Heart left ventricle (tissue), 16 donors: ENCODE results near the gene SLC5A10. TPM values are rescaled to one million over a fixed set of nuclear protein-coding genes. Genes with fewer than 3 reads are reported as not detected.

Experiments
- ATAC-seq, 4 donors: fragments of 200-7000 bp; cut with Tn5 transposase; one replicate each; pipeline ENCODE4 v1.9.1; 2020 to 2022; ENCODE audit warnings: moderate library complexity in 4 of 4, mild to moderate bottlenecking in 3 of 4, moderate number of reproducible peaks in 1 of 4
- DNase-seq, 5 donors: peaks; one replicate each; pipeline ENCODE4 v3.0.0-alpha.2; 2020
- H3K27ac ChIP-seq, 12 donors: fragments of 200-600 bp; sonication (generic) in 4 of 12; one replicate each; pipeline versions ENCODE4 v1.5.0 to v1.8.0; 2016 to 2022; ENCODE audit warnings: mild to moderate bottlenecking in 2 of 12
- H3K27me3 ChIP-seq, 9 donors: fragments of 200-600 bp; sonication (generic) in 2 of 9; one replicate each; pipeline versions ENCODE4 v1.5.1 to v1.8.0; 2016 to 2022; ENCODE audit warnings: mild to moderate bottlenecking in 3 of 9
- H3K36me3 ChIP-seq, 9 donors: fragments of 200-600 bp; sonication (generic) in 2 of 9; one replicate each; pipeline versions ENCODE4 v1.5.0 to v1.8.0; 2018 to 2022; ENCODE audit warnings: mild to moderate bottlenecking in 2 of 9
- H3K4me1 ChIP-seq, 12 donors: fragments of 200-600 bp; sonication (generic) in 4 of 12; one replicate each; pipeline versions ENCODE4 v1.5.0 to v1.8.0; 2016 to 2022; ENCODE audit warnings: mild to moderate bottlenecking in 3 of 12
- H3K4me3 ChIP-seq, 12 donors: fragments of 200-600 bp; sonication (generic) in 4 of 12; one replicate each; pipeline versions ENCODE4 v1.5.0 to v1.8.0; 2017 to 2022; ENCODE audit warnings: mild to moderate bottlenecking in 9 of 12, moderate library complexity in 4 of 12
- H3K9me3 ChIP-seq, 12 donors: fragments of 200-600 bp; sonication (generic) in 4 of 12; one replicate each; pipeline versions ENCODE4 v1.5.0 to v1.8.0; 2016 to 2022; ENCODE audit warnings: mild to moderate bottlenecking in 1 of 12
- CTCF ChIP-seq, 12 donors: fragments of 200-600 bp; sonication (generic) in 4 of 12; IDR thresholded peaks; one replicate each; pipeline versions ENCODE4 v1.5.0 to v1.8.0; 2018 to 2022; ENCODE audit warnings: antibody characterized with exemption in 12 of 12, mild to moderate bottlenecking in 5 of 12
- POLR2A ChIP-seq, 2 donors: fragments of 450-650 bp; IDR thresholded peaks; one replicate each; pipeline ENCODE4 v1.6.1; 2017; ENCODE audit warnings: antibody characterized with exemption in 2 of 2, mild to moderate bottlenecking in 2 of 2, moderate library complexity in 2 of 2
- WGBS, 4 donors: extraction: QIAGEN DNeasy Blood & Tissue Kit in 2 of 4; methylation state at CpG; one replicate each; pipeline versions ENCODE4 v1.1.5 to v1.1.7; 2013 to 2018; 5-methylcytosine and 5-hydroxymethylcytosine counted together
- intact Hi-C, 10 donors: fragments of 100-400 bp; cut with DNase I; formaldehyde crosslinking; loops; one replicate each; pipeline versions ENCODE4 v1.11.1 to v1.14.2; 2022
- polyA plus RNA-seq, 2 donors: library from polyadenylated mRNA; stranded (reverse); fragments of 200-250 nt; gene quantifications; one replicate each; pipeline ENCODE4 v1.2.3, GENCODE V29; 2013
- total RNA-seq, 9 donors: library from RNA; depleted of rRNA in 2 of 9; stranded (reverse); fragments of >200 nt in 2 of 9; fragmentation: NEBNext Ultra II Directional in 3 of 9; extraction: Animal tissue kit (Norgen Biotek cat#: 25700) in 3 of 9; gene quantifications; one replicate each; pipeline versions ENCODE4 v1.1.0 to v1.2.4, GENCODE V29; 2016 to 2023
- donor health status: ischemic (EF 13 %, LVEDD 7.1; RV severe dilation, severe dysfunction).
- donor health status: healthy with polysubstance abuse.
- donor health status: DM: no; HTN: yes; CAD: no.
- donor health status: DM: no; HTN: no; CAD: no.
- donor health status: ischemic (EF 25% LVEDD 6.9; RV normal size, moderate dysfunction).
- donor health status: ischemic (EF 25% LVEDD 5.7; RV mildly dilated, moderate dysfunction).
- donor health status: healthy.
- donor health status: DM: yes; HTN: yes; CAD: no.
- donor health status: ischemic (EF 35%, LVEDD 5.7; RV mildly dilated, moderate dysfunction).
- donor health status: nonischemic (EF 11% LVEDD 7.7; RV severe dilation, severe dysfunction).
- donor health status: DM: yes; HTN: yes; CAD: no.
- donor health status: PGD.
- donor health status: ischemic (EF 29% LVEDD 5.4; RV normal size, mild dysfunction).
- donor health status: nonischemic (EF 23%, LVEDD 6.1; RV moderate dilation, normal function).

SLC5A10 gene
- total and polyA plus RNA-seq, 11 donors, result 0.04 to 0.31 (median 0.09) TPM; not detected in 7

- H3K36me3 ChIP-seq, result peaks cover 0 to 50% (median 34%) of the 10 kb centered on the region in 9 donors
- intact Hi-C loops, result no loop called here
- 95 to 100% (median 100%) methylated on average over 1 of the region's 1 CpG for WGBS, 4 donors
- ATAC-seq, result no peak
- H3K27ac ChIP-seq, result no peak overlapping the region
- H3K4me3 ChIP-seq, result no peak overlapping the region
- no peak for DNase-seq
- H3K27me3 ChIP-seq, result no peaks in the 10 kb centered on the region
- peaks cover 0 to 23% (median 12%) of the 10 kb centered on the region in 12 donors for H3K4me1 ChIP-seq
- H3K9me3 ChIP-seq, result no peaks in the 10 kb centered on the region
- no peak for TF ChIP-seq POLR2A (IDR thresholded peaks at IDR 0.05)
- no peak for TF ChIP-seq CTCF (IDR thresholded peaks at IDR 0.05)
Measured at GRCh38 chr17:18925187-18925586, 26.8 kb upstream of the SLC5A10 start.

GRCh38 chr17:18928628-18929125 is 23.3 kb upstream of the SLC5A10 start:
- Histone ChIP-seq H3K27me3 (no peaks in the 10 kb centered on the region), H3K4me3 (no peak overlapping the region), H3K4me1 (no peaks in the 10 kb centered on the region), H3K27ac (no peak overlapping the region), H3K9me3 (no peaks in the 10 kb centered on the region), H3K36me3 (peaks cover 0 to 66% (median 51%) of the 10 kb centered on the region in 9 donors)
- ATAC-seq (peak in 1 of 4 donors; percentile 44), DNase-seq (no peak)
- WGBS, 4 donors, result 77 to 89% (median 87%) methylated on average over 9 of the region's 9 CpGs
- intact Hi-C loops, result no loop called here
- no peak for TF ChIP-seq POLR2A (IDR thresholded peaks at IDR 0.05)
- no peak for TF ChIP-seq CTCF (IDR thresholded peaks at IDR 0.05)

- intact Hi-C loops, result no loop called here
- TF ChIP-seq CTCF (IDR thresholded peaks at IDR 0.05) (no peak), POLR2A (IDR thresholded peaks at IDR 0.05) (no peak)
- 77 to 82% (median 79%) methylated on average over 4 to 5 of the region's 5 CpGs for WGBS, 4 donors
Measured at GRCh38 chr17:18932360-18933055, 19.5 kb upstream of the SLC5A10 start.

GRCh38 chr17:18933102-18934058 is 18.6 kb upstream of the SLC5A10 start:
- no peak overlapping the region for H3K4me3 ChIP-seq

More at GRCh38 chr17:18932360-18933055, 19.5 kb upstream of the SLC5A10 start:
- H3K4me3 ChIP-seq, result no peak overlapping the region
- H3K27ac ChIP-seq, result no peak overlapping the region
- H3K4me1 ChIP-seq, result no peaks in the 10 kb centered on the region
- H3K9me3 ChIP-seq, result no peaks in the 10 kb centered on the region
- ATAC-seq (no peak), DNase-seq (no peak)
- H3K36me3 ChIP-seq, result peaks cover 0 to 45% (median 38%) of the 10 kb centered on the region in 9 donors
- H3K27me3 ChIP-seq, result no peaks in the 10 kb centered on the region

More at GRCh38 chr17:18933102-18934058, 18.6 kb upstream of the SLC5A10 start:
- Histone ChIP-seq H3K9me3 (no peaks in the 10 kb centered on the region), H3K27me3 (no peaks in the 10 kb centered on the region), H3K4me1 (no peaks in the 10 kb centered on the region), H3K27ac (no peak overlapping the region), H3K36me3 (peaks cover 0 to 37% (median 30%) of the 10 kb centered on the region in 9 donors)
- intact Hi-C loops, result loop anchor here in 1 of 10 donors (2.0 kb wide), 1 partner anchor 69 kb away; no protein-coding TSS in a partner anchor
- WGBS, 4 donors, result 66 to 75% (median 73%) methylated on average over 14 of the region's 14 CpGs
- ATAC-seq (peak; percentile 10 to 55 (median 22)), DNase-seq (no peak)
- TF ChIP-seq POLR2A (IDR thresholded peaks at IDR 0.05) (no peak), CTCF (IDR thresholded peaks at IDR 0.05) (no peak)
